Endothelial cell of umbilical vein (primary cell): ENCODE measurements around the gene CDYL. TPM values are rescaled to one million over a fixed set of nuclear protein-coding genes. Genes with fewer than 3 reads are reported as not detected.

ENCODE experiments used
- BruUV-seq: library from RNA; stranded (reverse); fragments of 400-500 nt; replicated peaks from 2 replicates; lab custom pipeline; 2021; lab: Mats Ljungman, UMichigan
- CTCF ChIA-PET: fragments of 300-600, 350-600 bp; sonication (Branson Sonifier 250); formaldehyde crosslinking; loops from one replicate; lab custom pipeline; 2021; ENCODE audit warnings: antibody characterized with exemption, inconsistent platforms; lab: Charles Lee
- POLR2A ChIA-PET: fragments of 300-600, 350-600 bp; sonication (Branson Sonifier 250); formaldehyde crosslinking; loops from one replicate; lab custom pipeline; 2021; ENCODE audit warnings: antibody characterized with exemption, inconsistent platforms; lab: Charles Lee
- DNase-seq: peaks from one replicate; pipeline ENCODE4 v3.0.0-alpha.2; 2011; ENCODE audit warnings: low read depth, low spot score
- FAIRE-seq: peaks from 2 replicates; lab custom pipeline; 2011; peaks lifted over from hg19 to GRCh38; lab: Jason Lieb, UNC
- H2AFZ ChIP-seq: 2 replicates; pipeline ENCODE4 v1.6.0; 2012; ENCODE audit warnings: low read depth, low read length, control low read depth, inconsistent platforms
- H3K27ac ChIP-seq: 2 replicates; pipeline ENCODE4 v1.5.1; 2011; ENCODE audit warnings: low read depth, mild to moderate bottlenecking, control low read depth, low read length, moderate library complexity; ENCODE audit not compliant: insufficient read depth
- H3K27me3 ChIP-seq, 2 experiments: 2 replicates each; pipeline versions ENCODE4 v1.6.0 to v1.6.1; 2011; ENCODE audit warnings: low read length in 2 of 2, mixed read lengths in 1 of 2; ENCODE audit not compliant: control insufficient read depth in 2 of 2, insufficient read depth in 2 of 2
- H3K36me3 ChIP-seq, 2 experiments: 2 replicates in 1 of 2; 3 replicates in 1 of 2; pipeline ENCODE4 v1.5.1; 2011; ENCODE audit warnings: low read length in 2 of 2, mild to moderate bottlenecking in 1 of 2, moderate library complexity in 1 of 2; ENCODE audit not compliant: control insufficient read depth in 2 of 2, insufficient read depth in 2 of 2; ENCODE audit errors: extremely low read depth in 1 of 2
- H3K4me1 ChIP-seq: 3 replicates; pipeline ENCODE4 v1.5.1; 2011; ENCODE audit warnings: mild to moderate bottlenecking, low read length; ENCODE audit not compliant: control insufficient read depth, insufficient read depth; ENCODE audit errors: extremely low read depth
- H3K4me2 ChIP-seq: 2 replicates; pipeline ENCODE4 v1.6.1; 2011; ENCODE audit warnings: low read length, control low read depth, mixed read lengths; ENCODE audit not compliant: insufficient read depth
- H3K4me3 ChIP-seq, 3 experiments: fragments of 200-600 bp in 1 of 3; sonication (generic), shearing (Covaris generic) in 1 of 3; replicated peaks in 1 of 3; 2 replicates each; pipeline ENCODE4 v1.5.1; 2011 to 2016; ENCODE audit warnings: control low read depth in 3 of 3, low read length in 3 of 3, mild to moderate bottlenecking in 2 of 3, inconsistent platforms in 1 of 3, low read depth in 1 of 3, moderate library complexity in 1 of 3; ENCODE audit not compliant: insufficient read depth in 1 of 3
- H3K79me2 ChIP-seq: 2 replicates; pipeline ENCODE4 v1.6.0; 2012; ENCODE audit warnings: low read length, inconsistent platforms; ENCODE audit not compliant: control insufficient read depth, insufficient read depth
- H3K9ac ChIP-seq: replicated peaks from 2 replicates; pipeline ENCODE3; 2011; ENCODE audit warnings: low read length, control low read depth; ENCODE audit not compliant: insufficient read depth; ENCODE audit errors: extremely low read depth
- H3K9me1 ChIP-seq: replicated peaks from 3 replicates; pipeline ENCODE4 v1.6.0; 2011; ENCODE audit warnings: mild to moderate bottlenecking, low read length; ENCODE audit not compliant: control insufficient read depth, insufficient read depth; ENCODE audit errors: extremely low read depth
- H3K9me3 ChIP-seq: replicated peaks from 2 replicates; pipeline ENCODE4 v1.5.1; 2012; ENCODE audit warnings: low read length, inconsistent platforms; ENCODE audit not compliant: control insufficient read depth, insufficient read depth
- H4K20me1 ChIP-seq: replicated peaks from 2 replicates; pipeline ENCODE3; 2011; ENCODE audit warnings: mild to moderate bottlenecking, low read length; ENCODE audit not compliant: control insufficient read depth, insufficient read depth; ENCODE audit errors: extremely low read depth
- EZH2 ChIP-seq: IDR thresholded peaks from 2 replicates; pipeline ENCODE4 v1.6.1; 2012; ENCODE audit warnings: borderline replicate concordance, low read depth, mild to moderate bottlenecking, moderate library complexity, low read length, inconsistent platforms; ENCODE audit not compliant: severe bottlenecking
- FOS ChIP-seq: IDR thresholded peaks from 2 replicates; pipeline ENCODE4 v1.6.1; 2011; ENCODE audit warnings: mild to moderate bottlenecking, low read length, moderate library complexity, borderline replicate concordance; ENCODE audit not compliant: insufficient read depth
- GATA2 ChIP-seq: IDR thresholded peaks from 2 replicates; pipeline ENCODE4 v1.7.0; 2011; ENCODE audit warnings: low read depth, mild to moderate bottlenecking, moderate library complexity, mixed read lengths, low read length; ENCODE audit not compliant: insufficient read length, insufficient read depth
- JUN ChIP-seq: IDR thresholded peaks from 2 replicates; pipeline ENCODE4 v1.6.1; 2011; ENCODE audit warnings: borderline replicate concordance, low read depth; ENCODE audit not compliant: insufficient read length, insufficient read depth
- MAX ChIP-seq: IDR thresholded peaks from 2 replicates; pipeline ENCODE4 v1.6.1; 2011; ENCODE audit not compliant: insufficient read depth, insufficient read length
- MYC ChIP-seq: IDR thresholded peaks from one replicate; pipeline ENCODE4 v1.6.1; 2011; ENCODE audit warnings: mild to moderate bottlenecking, low read depth, low read length
- POLR2A ChIP-seq: IDR thresholded peaks from 2 replicates; pipeline ENCODE4 v1.6.1; 2012; ENCODE audit warnings: low read depth, mild to moderate bottlenecking, control low read depth, low read length
- POLR2AphosphoS5 ChIP-seq: IDR thresholded peaks from 2 replicates; pipeline ENCODE4 v1.6.1; 2012; ENCODE audit warnings: low read depth, mild to moderate bottlenecking, control low read depth, low read length, moderate library complexity; ENCODE audit not compliant: insufficient read depth
- dilution Hi-C: fragments of 300-500 bp; cut with MboI; formaldehyde crosslinking; loops from one replicate; pipeline ENCODE4 v1.15.0; 2019; ENCODE audit warnings: low sequenced_read_pairs; ENCODE audit not compliant: extremely low pct_ligation_motif_present
- intact Hi-C: fragments of 100-400 bp; cut with micrococcal nuclease; formaldehyde crosslinking; loops from one replicate; pipeline ENCODE4 v1.10.0; 2022
- polyA plus RNA-seq, 4 experiments: library from polyadenylated mRNA; depleted of rRNA in 3 of 4; stranded (reverse) in 3 of 4; unstranded in 1 of 4; fragments of >200 nt; gene quantifications; 2 replicates each; pipeline versions ENCODE4 v1.2.1 to v1.2.3, GENCODE V29; 2011 to 2012; ENCODE audit warnings: missing spikeins in 1 of 4
- total RNA-seq: library from RNA; stranded (reverse); gene quantifications from 2 replicates; pipeline ENCODE4 v1.2.3, GENCODE V29; 2021

CDYL gene
- total and polyA plus RNA-seq, 2 donors (not counting 3 experiments of a cell fraction or from before 2014, with no cell fraction given): 10.2 to 35.6 TPM

- no peaks in the 10 kb centered on the region for H3K27me3 ChIP-seq
- no peak overlapping the region for H3K27ac ChIP-seq
- ChIA-PET POLR2A (no interaction called here), CTCF (interaction anchor here (1.6 kb wide), 1 partner anchor 11 kb away, joined by 4 read pairs; no protein-coding TSS in a partner anchor)
- no peak overlapping the region for H3K4me2 ChIP-seq
- DNase-seq (no peak), FAIRE-seq (no peak)
- no peak overlapping the region for H3K9ac ChIP-seq
- no TSS peak for BruUV-seq
- TF ChIP-seq POLR2AphosphoS5: no peak
- no peak for TF ChIP-seq POLR2A
- no peak for TF ChIP-seq MYC
- no peak overlapping the region for H3K4me3 ChIP-seq
- no peaks in the 10 kb centered on the region for H3K4me1 ChIP-seq
- H2AFZ ChIP-seq: no peak overlapping the region
- dilution Hi-C loops: no loop called here
- intact Hi-C loops: no loop called here
- peaks cover 50% of the 10 kb centered on the region for H3K79me2 ChIP-seq
- H3K9me1 ChIP-seq: no peaks in the 10 kb centered on the region
- H3K36me3 ChIP-seq: no peaks in the 10 kb centered on the region
- H3K9me3 ChIP-seq: no peaks in the 10 kb centered on the region
- peaks cover 7% of the 10 kb centered on the region for H4K20me1 ChIP-seq
These were observed 107.1 kb downstream of the CDYL start for GRCh38 chr6:4883298-4883697.

- Histone ChIP-seq H3K36me3 (no peaks in the 10 kb centered on the region), H3K27ac (no peak overlapping the region), H3K9me3 (no peaks in the 10 kb centered on the region), H3K4me3 (no peak overlapping the region), H3K4me2 (no peak overlapping the region), H3K27me3 (no peaks in the 10 kb centered on the region), H2AFZ (no peak overlapping the region), H3K9me1 (no peaks in the 10 kb centered on the region), H3K4me1 (no peaks in the 10 kb centered on the region), H3K9ac (no peak overlapping the region), H4K20me1 (peaks cover 9% of the 10 kb centered on the region), H3K79me2 (peaks cover 58% of the 10 kb centered on the region)
- DNase-seq: no peak
- FAIRE-seq: no peak
- POLR2A ChIA-PET: interaction anchor here (0.5 kb wide), 1 partner anchor 71 kb away, joined by 6 read pairs; no protein-coding TSS in a partner anchor
- intact Hi-C loops: no loop called here
- dilution Hi-C loops: no loop called here
- TF ChIP-seq GATA2: no peak
- TF ChIP-seq JUN: no peak
- TF ChIP-seq EZH2: no peak
- no peak for TF ChIP-seq FOS
- TF ChIP-seq POLR2AphosphoS5: no peak
- no peak for TF ChIP-seq MYC
- no peak for TF ChIP-seq MAX
- TF ChIP-seq POLR2A: no peak
- no TSS peak for BruUV-seq
- CTCF ChIA-PET: interaction anchor here (1.1 kb wide), 1 partner anchor 11 kb away, joined by 3 read pairs; no protein-coding TSS in a partner anchor
These were observed 108.6 kb downstream of the CDYL start for GRCh38 chr6:4884646-4885340.
